Measurements from ENCODE around the gene PRKCH.

GRCh38 chr14:61326847-61327246 is 5.5 kb downstream of the PRKCH start:
- TF ChIP-seq ZFX (IDR thresholded peaks at IDR 0.05; ENCODE audit: borderline replicate concordance) (no peak), CTCF (IDR thresholded peaks at IDR 0.05) (no peak)

Measured in 22Rv1 (cell line).